NCI-H1105 treated with DMSO at 0.1 percent for 48 hours (cell line): Measurements from ENCODE around the gene OGFOD3.
A peak's percentile ranks its signal among the peaks of the same experiment; 100 is the strongest.
"Not testable (repeated sequence)": the region's sequence is repeated elsewhere in the genome, so short reads cannot be mapped to it uniquely, and the experiment has no call there.

Source experiments
- DNase-seq: peaks from one replicate; lab custom pipeline; 2025; lab: John Stamatoyannopoulos, UW

Gene OGFOD3

GRCh38 chr17:82373072-82373452 lies 45.3 kb downstream of the OGFOD3 start:
- not testable (repeated sequence) for DNase-seq

GRCh38 chr17:82372249-82373071 lies 45.9 kb downstream of the OGFOD3 start:
- DNase-seq, result no peak

GRCh38 chr17:82371333-82372248 lies 46.8 kb downstream of the OGFOD3 start, which contains the start of gene UTS2R:
TSS of gene UTS2R (plus strand) at chr17:82371765. CDS start at chr17:82374325, 2,560 bp downstream.
- DNase-seq, result no peak

GRCh38 chr17:82370471-82371332 lies 47.7 kb downstream of the OGFOD3 start:
- no peak for DNase-seq

- no peak for DNase-seq
Measured at GRCh38 chr17:82369211-82369610, 49.2 kb downstream of the OGFOD3 start.

GRCh38 chr17:82367724-82368524 lies 50.5 kb downstream of the OGFOD3 start:
- DNase-seq, result no peak

GRCh38 chr17:82366749-82367148 lies 51.6 kb downstream of the OGFOD3 start:
- DNase-seq, result no peak

GRCh38 chr17:82365606-82366295 lies 52.6 kb downstream of the OGFOD3 start:
- no peak for DNase-seq

- no peak for DNase-seq
Measured at GRCh38 chr17:82361885-82362633, 56.3 kb downstream of the OGFOD3 start.

- DNase-seq, result not testable (repeated sequence)
Measured at GRCh38 chr17:82359451-82360074, 58.8 kb downstream of the OGFOD3 start.

GRCh38 chr17:82358465-82359350 lies 59.7 kb downstream of the OGFOD3 start, which contains the start of gene TEX19:
TSS of gene TEX19 (plus strand) at chr17:82359247. CDS start at chr17:82362151, 2,904 bp downstream.
- no peak for DNase-seq

GRCh38 chr17:82357394-82357793 lies 61.0 kb downstream of the OGFOD3 start:
- DNase-seq, result no peak

- no peak for DNase-seq
Measured at GRCh38 chr17:82356845-82357355, 61.5 kb downstream of the OGFOD3 start.

GRCh38 chr17:82355770-82356427 lies 62.5 kb downstream of the OGFOD3 start:
- no peak for DNase-seq

- DNase-seq, result no peak
Measured at GRCh38 chr17:82354804-82355308, 63.5 kb downstream of the OGFOD3 start.

- DNase-seq, result peak; percentile 20
Measured at GRCh38 chr17:82353484-82353883, 64.9 kb downstream of the OGFOD3 start.
